Thyroid gland (tissue), 4 donors: ENCODE measurements around the gene FXN. TPM values are rescaled to one million over a fixed set of nuclear protein-coding genes. Genes with fewer than 3 reads are reported as not detected.

Experiments used
- DNase-seq, 2 donors: peaks; one replicate each; pipeline ENCODE4 v3.0.0-alpha.2; 2019
- H3K27ac ChIP-seq, 3 donors: fragments of 200-600 bp; sonication (generic); 1 replicate in 2 of 3; 2 replicates in 1 of 3; pipeline ENCODE4 v1.5.1; 2016 to 2019; ENCODE audit warnings: mild to moderate bottlenecking in 1 of 3, moderate library complexity in 1 of 3
- H3K27me3 ChIP-seq: fragments of 200-600 bp; sonication (generic); one replicate; pipeline ENCODE4 v1.5.1; 2019
- H3K36me3 ChIP-seq, 2 donors: fragments of 200-600 bp; sonication (generic); one replicate each; pipeline ENCODE4 v1.5.1; 2016 to 2019
- H3K4me1 ChIP-seq, 2 donors: fragments of 200-600 bp; sonication (generic); one replicate each; pipeline ENCODE4 v1.5.1; 2017 to 2019
- H3K4me3 ChIP-seq, 3 donors: fragments of 200-600 bp; sonication (generic); replicated peaks in 1 of 3; 1 replicate in 2 of 3; 2 replicates in 1 of 3; pipeline ENCODE4 v1.5.1; 2016; ENCODE audit warnings: mild to moderate bottlenecking in 1 of 3
- H3K9me3 ChIP-seq: fragments of 200-600 bp; sonication (generic); one replicate; pipeline ENCODE4 v1.5.1; 2017
- POLR2A ChIP-seq, 2 donors: fragments of 450-650 bp; IDR thresholded peaks; one replicate each; pipeline ENCODE4 v1.6.1; 2017; ENCODE audit warnings: antibody characterized with exemption in 2 of 2, mild to moderate bottlenecking in 2 of 2, moderate library complexity in 1 of 2
- WGBS, 2 donors: methylation state at CpG; one replicate each; pipeline ENCODE4 v1.1.5; 2017; 5-methylcytosine and 5-hydroxymethylcytosine counted together
- intact Hi-C: fragments of 100-400 bp; cut with DNase I; formaldehyde crosslinking; loops from one replicate; pipeline ENCODE4 v1.15.1; 2023
- total RNA-seq, 4 donors: library from RNA; depleted of rRNA; stranded (reverse); fragments of >200 nt; gene quantifications; one replicate each; pipeline ENCODE4 v1.2.3, GENCODE V29; 2016
- TF ChIP-seq, protein P1 (sequence below), 6 experiments: fragments of 200-600 bp in 3 of 6; fragments of 450-650 bp in 3 of 6; sonication (generic) in 3 of 6; IDR thresholded peaks; one replicate each; pipeline ENCODE4 v1.5.1; 2016 to 2019; ENCODE audit warnings: antibody characterized with exemption in 6 of 6, mild to moderate bottlenecking in 2 of 6, inconsistent platforms in 1 of 6, moderate library complexity in 1 of 6

FXN gene
- total RNA-seq, 4 donors from 2014 or later = 10.6 to 11.4 (median 11.1) TPM

DNA sequence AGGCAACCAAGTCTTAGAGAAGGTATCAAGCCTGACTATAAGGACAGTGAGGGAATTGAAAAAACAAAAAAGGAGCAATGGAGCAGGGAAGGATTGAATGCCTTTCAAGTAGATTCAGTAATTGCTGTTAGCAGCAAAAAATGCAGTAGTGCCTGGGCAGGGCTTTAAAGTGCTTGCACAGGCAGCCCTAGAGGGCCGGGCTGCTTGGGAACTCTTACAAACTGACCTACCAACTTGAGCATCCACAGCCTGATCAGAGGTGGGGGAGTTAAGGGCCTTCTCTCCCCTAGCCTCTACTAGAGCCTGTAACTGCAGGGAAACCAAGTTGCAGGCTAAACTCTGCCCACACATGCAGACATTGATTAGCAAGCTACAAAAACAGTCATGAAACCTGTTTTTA is 19.4 kb downstream of the FXN start:
- no peak overlapping the region for H3K4me3 ChIP-seq
- DNase-seq = peak; percentile 85 to 87
- H3K4me1 ChIP-seq = peaks cover 18 to 19% of the 10 kb centered on the region in 2 donors
- H3K27ac ChIP-seq = peak overlapping the region; percentile 62 to 85 (median 82)
- H3K36me3 ChIP-seq = no peaks in the 10 kb centered on the region
- intact Hi-C loops = loop anchor here (5.0 kb wide), 1 partner anchor 137 kb away; no protein-coding TSS in a partner anchor
- no peaks in the 10 kb centered on the region for H3K9me3 ChIP-seq
- no peak for TF ChIP-seq POLR2A (IDR thresholded peaks at IDR 0.05)
- TF ChIP-seq, protein P1, sequence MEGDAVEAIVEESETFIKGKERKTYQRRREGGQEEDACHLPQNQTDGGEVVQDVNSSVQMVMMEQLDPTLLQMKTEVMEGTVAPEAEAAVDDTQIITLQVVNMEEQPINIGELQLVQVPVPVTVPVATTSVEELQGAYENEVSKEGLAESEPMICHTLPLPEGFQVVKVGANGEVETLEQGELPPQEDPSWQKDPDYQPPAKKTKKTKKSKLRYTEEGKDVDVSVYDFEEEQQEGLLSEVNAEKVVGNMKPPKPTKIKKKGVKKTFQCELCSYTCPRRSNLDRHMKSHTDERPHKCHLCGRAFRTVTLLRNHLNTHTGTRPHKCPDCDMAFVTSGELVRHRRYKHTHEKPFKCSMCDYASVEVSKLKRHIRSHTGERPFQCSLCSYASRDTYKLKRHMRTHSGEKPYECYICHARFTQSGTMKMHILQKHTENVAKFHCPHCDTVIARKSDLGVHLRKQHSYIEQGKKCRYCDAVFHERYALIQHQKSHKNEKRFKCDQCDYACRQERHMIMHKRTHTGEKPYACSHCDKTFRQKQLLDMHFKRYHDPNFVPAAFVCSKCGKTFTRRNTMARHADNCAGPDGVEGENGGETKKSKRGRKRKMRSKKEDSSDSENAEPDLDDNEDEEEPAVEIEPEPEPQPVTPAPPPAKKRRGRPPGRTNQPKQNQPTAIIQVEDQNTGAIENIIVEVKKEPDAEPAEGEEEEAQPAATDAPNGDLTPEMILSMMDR (IDR thresholded peaks at IDR 0.05) = no peak
- H3K27me3 ChIP-seq = no peaks in the 10 kb centered on the region
- whole genome bisulfite sequencing, 2 donors = 14 to 21% methylated on average over 1 of the region's 1 CpG

DNA sequence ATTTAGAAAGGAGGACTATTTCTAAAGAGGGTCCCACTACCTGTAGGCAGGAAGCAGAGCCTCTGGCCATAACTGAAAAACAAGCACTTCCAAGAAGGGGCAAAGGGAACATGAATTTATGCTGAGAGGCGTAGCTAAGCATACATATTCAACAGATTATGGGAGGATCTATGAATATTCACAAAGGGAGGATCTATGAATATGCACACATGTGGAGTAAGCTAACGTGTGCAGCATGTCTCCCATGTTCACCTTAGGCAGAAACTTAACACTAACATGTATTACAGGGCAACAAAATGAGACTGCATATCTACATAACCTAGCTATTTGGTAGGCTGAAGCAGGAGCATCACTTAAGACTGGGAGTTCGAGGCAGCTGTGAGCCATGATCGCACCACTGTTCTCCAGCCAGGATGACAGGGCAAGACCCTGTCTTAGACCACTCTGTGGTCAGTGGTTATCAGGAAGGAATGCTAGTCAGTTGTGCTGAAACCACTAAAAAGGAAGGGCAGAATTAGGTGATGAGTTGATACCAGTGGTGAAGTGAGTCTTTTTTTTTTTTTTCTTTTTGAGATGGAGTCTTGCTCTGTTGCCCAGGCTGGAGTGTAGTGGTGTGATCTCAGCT is 20.8 kb downstream of the FXN start:
- Histone ChIP-seq H3K27me3 (no peaks in the 10 kb centered on the region), H3K9me3 (no peaks in the 10 kb centered on the region), H3K27ac (peak overlapping the region in 2 of 3 donors; percentile 82 to 85), H3K36me3 (no peaks in the 10 kb centered on the region), H3K4me3 (no peak overlapping the region), H3K4me1 (peaks cover 18 to 19% of the 10 kb centered on the region in 2 donors)
- DNase-seq = no peak
- WGBS, 2 donors = 96 to 98% methylated on average over 4 of the region's 4 CpGs
- intact Hi-C loops = no loop called here
- TF ChIP-seq, protein P1 (IDR thresholded peaks at IDR 0.05) = no peak

DNA sequence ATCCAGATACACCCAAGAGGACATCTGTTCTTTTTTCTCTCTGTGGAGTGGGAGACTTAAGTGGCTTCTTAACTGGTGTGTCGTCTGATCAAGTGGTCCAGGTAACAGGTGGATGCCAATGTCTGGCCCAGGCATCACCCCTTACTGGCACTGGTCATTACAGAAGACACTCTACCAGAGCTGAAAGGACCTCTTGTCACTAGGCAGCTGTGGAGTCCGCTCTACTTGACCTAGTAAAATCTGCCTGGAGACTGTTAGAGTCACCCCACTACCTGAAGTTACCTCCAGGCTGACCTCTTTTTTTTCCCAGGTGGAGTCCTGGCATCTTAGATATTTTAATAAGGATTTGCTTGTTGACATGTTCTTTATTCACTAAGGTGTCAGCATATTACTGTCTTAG is 22.5 kb downstream of the FXN start:
- intact Hi-C loops = no loop called here
- Histone ChIP-seq H3K36me3 (no peaks in the 10 kb centered on the region), H3K27ac (no peak overlapping the region), H3K4me3 (no peak overlapping the region), H3K27me3 (no peaks in the 10 kb centered on the region), H3K4me1 (peaks cover 18 to 19% of the 10 kb centered on the region in 2 donors), H3K9me3 (no peaks in the 10 kb centered on the region)
- WGBS, 2 donors = 57 to 70% methylated on average over 2 of the region's 2 CpGs
- TF ChIP-seq, protein P1 (IDR thresholded peaks at IDR 0.05) = no peak
- no peak for TF ChIP-seq POLR2A (IDR thresholded peaks at IDR 0.05)
- peak in 1 of 2 donors; percentile 31 for DNase-seq

DNA sequence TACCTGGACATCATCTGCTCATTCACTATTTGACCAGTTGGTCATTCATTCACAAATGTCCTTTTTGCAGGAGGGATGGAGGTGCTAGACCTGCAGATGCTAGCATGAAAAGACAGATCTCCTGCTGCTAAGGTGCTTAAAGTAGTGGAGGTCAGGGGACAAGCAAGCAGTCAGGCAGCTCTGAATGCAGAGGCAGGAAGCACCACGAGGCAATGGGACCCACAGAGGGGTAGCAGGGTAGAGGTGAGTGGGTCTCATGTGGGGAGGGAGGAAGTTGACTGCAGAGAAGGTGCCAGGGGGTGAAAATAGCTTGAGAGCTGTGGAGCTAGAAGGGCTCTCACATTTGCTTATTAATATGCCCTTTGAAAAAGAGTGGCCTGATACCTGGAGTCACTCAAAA is 25.2 kb downstream of the FXN start:
- Histone ChIP-seq H3K9me3 (no peaks in the 10 kb centered on the region), H3K36me3 (no peaks in the 10 kb centered on the region)

DNA sequence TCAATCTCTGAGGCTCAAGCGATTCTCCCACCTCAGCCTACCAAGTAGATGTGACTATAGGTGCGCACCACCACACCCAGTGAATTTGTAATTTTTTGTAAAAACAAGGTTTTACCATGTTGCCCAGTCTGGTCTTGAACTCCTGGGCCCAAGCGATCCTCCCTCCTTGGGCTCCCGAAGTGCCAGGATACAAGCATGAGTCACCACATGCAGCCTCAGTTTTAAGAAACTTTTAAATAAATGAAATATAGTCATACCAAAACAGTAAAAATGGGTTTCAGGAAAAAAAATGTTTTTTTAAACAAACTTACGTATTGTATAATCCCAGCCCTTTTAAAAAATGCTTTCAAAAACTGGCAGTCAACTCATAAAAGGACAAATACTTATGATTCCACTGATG is 26.6 kb downstream of the FXN start:
- intact Hi-C loops = loop anchor here (10.0 kb wide), 1 partner anchor 53 kb away; no protein-coding TSS in a partner anchor
- no peaks in the 10 kb centered on the region for H3K4me1 ChIP-seq
- H3K27me3 ChIP-seq = no peaks in the 10 kb centered on the region
- peaks cover 0 to 3% of the 10 kb centered on the region in 2 donors for H3K36me3 ChIP-seq
- 97 to 98% methylated on average over 5 of the region's 5 CpGs for WGBS, 2 donors
- H3K4me3 ChIP-seq = no peak overlapping the region
- H3K9me3 ChIP-seq = no peaks in the 10 kb centered on the region
- no peak for DNase-seq
- no peak overlapping the region for H3K27ac ChIP-seq
- TF ChIP-seq POLR2A (IDR thresholded peaks at IDR 0.05) = no peak
- TF ChIP-seq, protein P1 (IDR thresholded peaks at IDR 0.05) = no peak

More for the DNA sequence above, 25.2 kb downstream of the FXN start:
- H3K27me3 ChIP-seq = no peaks in the 10 kb centered on the region
- no peak for DNase-seq
- no peak overlapping the region for H3K4me3 ChIP-seq
- intact Hi-C loops = loop anchor here (10.0 kb wide), 1 partner anchor 54 kb away; no protein-coding TSS in a partner anchor
- H3K4me1 ChIP-seq = peaks cover 4 to 5% of the 10 kb centered on the region in 2 donors
- WGBS, 2 donors = 35 to 57% methylated on average over 1 of the region's 1 CpG
- no peak for TF ChIP-seq POLR2A (IDR thresholded peaks at IDR 0.05)
- TF ChIP-seq, protein P1 (IDR thresholded peaks at IDR 0.05) = no peak
- no peak overlapping the region for H3K27ac ChIP-seq
